ENCODE data around the gene WDR59.

Gene WDR59

DNA sequence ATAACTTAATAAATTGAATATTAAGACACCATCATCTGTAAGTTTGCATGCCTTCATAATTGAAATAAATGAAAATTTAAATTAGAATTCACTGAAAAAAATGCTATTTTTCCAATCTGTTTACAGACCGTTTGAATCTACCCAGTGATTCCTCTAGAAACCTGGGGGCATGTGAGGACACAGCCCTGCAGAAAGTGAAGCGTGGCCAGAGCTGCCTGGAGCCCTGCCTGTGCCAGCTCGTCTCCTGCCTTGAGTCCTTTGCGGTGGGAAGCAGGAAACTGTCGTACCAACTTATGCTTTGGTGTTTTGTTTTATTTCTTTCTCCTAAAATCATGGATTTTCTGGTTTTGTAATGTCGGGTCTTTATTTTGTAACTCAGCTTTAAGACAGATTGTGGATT lies 142.5 kb downstream of the WDR59 start:
- DNase-seq (ENCODE audit: low read depth, low spot score), result peak; percentile 34

DNA sequence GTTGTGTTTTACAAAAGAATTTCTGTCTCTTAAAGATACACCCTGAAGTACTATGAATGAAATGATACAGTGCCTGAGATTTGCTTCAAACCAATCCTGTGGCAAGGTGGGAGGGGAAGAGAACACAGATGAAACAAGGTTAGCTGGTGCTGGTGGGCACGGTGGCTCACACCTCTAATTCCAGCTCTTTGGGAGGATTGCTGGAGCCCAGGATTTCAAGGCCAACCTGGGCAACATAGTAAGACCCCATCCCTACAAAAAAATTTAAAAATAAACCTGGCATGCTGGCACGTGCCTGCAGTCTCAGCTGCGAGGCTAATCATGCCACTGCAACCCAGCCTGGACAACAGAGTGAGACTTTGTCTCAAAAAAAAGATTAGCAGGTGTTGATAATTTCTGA lies 143.0 kb downstream of the WDR59 start:
- H3K9ac ChIP-seq (ENCODE audit: insufficient read length), result peak overlapping the region; percentile 32
- TF ChIP-seq EZH2 (IDR thresholded peaks at IDR 0.05) (no peak), POLR2AphosphoS5 (IDR thresholded peaks at IDR 0.05; ENCODE audit: borderline replicate concordance, low read depth, low read length) (no peak), FOXP2 (optimal IDR thresholded peaks at IDR 0.05; ENCODE audit: control extremely low read depth, extremely low read length, insufficient read depth) (no peak)
- no peak for DNase-seq (ENCODE audit: low read depth, low spot score)
- no peaks in the 10 kb centered on the region for H3K36me3 ChIP-seq (ENCODE audit: insufficient read depth, low read length)
- H3K4me3 ChIP-seq, result no peak overlapping the region
- peak overlapping the region; percentile 96 for H3K27ac ChIP-seq
- no peaks in the 10 kb centered on the region for H3K9me3 ChIP-seq (ENCODE audit: low read depth, low read length)

More for the DNA sequence above, 142.5 kb downstream of the WDR59 start:
- Histone ChIP-seq H3K4me3 (peak overlapping the region; percentile 51; the same call in 1 of the 2 replicates), H3K27ac (peak overlapping the region; percentile 96), H3K9me3 (ENCODE audit: low read depth, low read length) (no peaks in the 10 kb centered on the region), H3K9ac (ENCODE audit: insufficient read length) (peak overlapping the region; percentile 32), H3K36me3 (ENCODE audit: insufficient read depth, low read length) (no peaks in the 10 kb centered on the region)
- TF ChIP-seq EZH2 (IDR thresholded peaks at IDR 0.05) (no peak), FOXP2 (optimal IDR thresholded peaks at IDR 0.05; ENCODE audit: control extremely low read depth, extremely low read length, insufficient read depth) (no peak), POLR2AphosphoS5 (IDR thresholded peaks at IDR 0.05; ENCODE audit: borderline replicate concordance, low read depth, low read length) (no peak)

DNA sequence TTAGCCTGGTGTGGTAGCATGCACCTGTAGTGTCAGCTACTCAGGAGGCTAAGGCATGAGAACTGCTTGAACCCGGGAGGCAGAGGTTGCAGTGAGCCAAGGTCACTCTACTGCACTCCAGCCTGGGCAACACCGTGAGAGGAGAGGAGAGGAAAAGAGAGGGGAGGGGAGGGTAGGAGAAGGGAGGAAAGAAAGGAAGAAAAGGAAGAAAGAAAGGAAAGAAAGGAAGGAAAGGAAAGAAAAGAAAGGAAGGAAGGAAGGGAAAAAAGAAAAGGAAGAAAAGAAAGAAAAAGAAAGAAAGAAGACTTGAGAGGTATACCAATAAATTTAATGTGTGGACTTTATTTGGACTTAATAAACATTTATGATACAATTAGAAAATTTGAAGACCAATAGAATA lies 143.5 kb downstream of the WDR59 start:
- H3K27ac ChIP-seq, result peak overlapping the region; percentile 96
- no peak for TF ChIP-seq POLR2AphosphoS5 (IDR thresholded peaks at IDR 0.05; ENCODE audit: borderline replicate concordance, low read depth, low read length)
- no peak overlapping the region for H3K9ac ChIP-seq (ENCODE audit: insufficient read length)
- H3K36me3 ChIP-seq (ENCODE audit: insufficient read depth, low read length), result no peaks in the 10 kb centered on the region
- no peak overlapping the region for H3K4me3 ChIP-seq
- DNase-seq (ENCODE audit: low read depth, low spot score), result no peak
- no peaks in the 10 kb centered on the region for H3K9me3 ChIP-seq (ENCODE audit: low read depth, low read length)

DNA sequence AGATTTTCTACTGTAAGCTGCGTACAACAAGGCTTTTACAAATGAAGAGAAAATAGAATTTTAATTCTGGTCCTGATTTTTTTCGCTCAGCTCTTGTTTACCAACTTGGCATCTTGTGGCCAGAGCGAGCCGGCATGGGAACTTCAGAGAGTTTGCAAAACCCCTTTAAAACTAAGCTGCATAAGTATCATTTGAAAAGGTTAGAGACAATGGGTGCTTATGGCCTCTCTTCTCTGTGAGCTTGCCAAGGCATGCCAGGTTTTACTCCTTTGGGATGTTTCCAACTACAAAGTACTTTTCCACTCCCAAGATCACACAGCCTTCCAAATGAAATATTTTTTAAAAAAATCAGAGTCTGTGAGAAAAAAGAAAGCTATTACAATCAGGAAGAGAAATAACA lies 147.9 kb downstream of the WDR59 start:
- DNase-seq (ENCODE audit: low read depth, low spot score), result no peak
- H3K9me3 ChIP-seq (ENCODE audit: low read depth, low read length), result no peaks in the 10 kb centered on the region
- H3K9ac ChIP-seq (ENCODE audit: insufficient read length), result no peak overlapping the region
- no peak overlapping the region for H3K4me3 ChIP-seq
- H3K36me3 ChIP-seq (ENCODE audit: insufficient read depth, low read length), result no peaks in the 10 kb centered on the region
- TF ChIP-seq EZH2 (IDR thresholded peaks at IDR 0.05) (no peak), FOXP2 (optimal IDR thresholded peaks at IDR 0.05; ENCODE audit: control extremely low read depth, extremely low read length, insufficient read depth) (no peak)
- H3K27ac ChIP-seq, result peak overlapping the region; percentile 85

DNA sequence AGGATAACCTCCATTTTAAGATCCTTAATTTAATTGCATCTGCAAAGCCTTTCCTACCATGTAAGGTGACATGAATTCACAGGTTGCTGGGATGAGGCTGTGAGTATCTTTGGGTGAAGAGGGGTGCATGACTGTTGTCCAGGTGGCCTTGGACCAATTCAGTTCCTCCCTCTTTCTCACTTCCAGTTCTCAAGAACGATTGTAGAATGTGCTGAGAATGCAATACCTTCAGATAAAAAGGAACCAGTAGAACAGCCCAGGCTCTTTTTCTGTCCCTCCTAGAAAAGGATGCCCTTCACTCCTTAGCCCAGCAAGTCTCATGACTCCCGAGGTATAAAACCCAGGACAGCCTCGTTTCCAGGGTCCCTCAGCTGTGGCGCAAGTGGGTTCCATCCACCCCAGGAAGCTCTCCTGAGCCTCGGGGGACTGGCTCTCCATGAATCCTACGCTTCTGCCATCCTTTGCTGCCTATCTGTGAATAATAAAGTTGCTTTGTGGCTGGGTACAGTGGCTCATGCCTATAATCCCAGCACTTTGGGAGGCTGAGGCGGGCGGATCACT lies 148.7 kb downstream of the WDR59 start:
- DNase-seq (ENCODE audit: low read depth, low spot score), result no peak
- Histone ChIP-seq H3K36me3 (ENCODE audit: insufficient read depth, low read length) (no peaks in the 10 kb centered on the region), H3K9me3 (ENCODE audit: low read depth, low read length) (no peaks in the 10 kb centered on the region), H3K9ac (ENCODE audit: insufficient read length) (no peak overlapping the region), H3K4me3 (no peak overlapping the region), H3K27ac (no peak overlapping the region)
- no peak for TF ChIP-seq FOXP2 (optimal IDR thresholded peaks at IDR 0.05; ENCODE audit: control extremely low read depth, extremely low read length, insufficient read depth)
- no peak for TF ChIP-seq EZH2 (IDR thresholded peaks at IDR 0.05)
- TF ChIP-seq POLR2AphosphoS5 (IDR thresholded peaks at IDR 0.05; ENCODE audit: borderline replicate concordance, low read depth, low read length), result no peak

DNA sequence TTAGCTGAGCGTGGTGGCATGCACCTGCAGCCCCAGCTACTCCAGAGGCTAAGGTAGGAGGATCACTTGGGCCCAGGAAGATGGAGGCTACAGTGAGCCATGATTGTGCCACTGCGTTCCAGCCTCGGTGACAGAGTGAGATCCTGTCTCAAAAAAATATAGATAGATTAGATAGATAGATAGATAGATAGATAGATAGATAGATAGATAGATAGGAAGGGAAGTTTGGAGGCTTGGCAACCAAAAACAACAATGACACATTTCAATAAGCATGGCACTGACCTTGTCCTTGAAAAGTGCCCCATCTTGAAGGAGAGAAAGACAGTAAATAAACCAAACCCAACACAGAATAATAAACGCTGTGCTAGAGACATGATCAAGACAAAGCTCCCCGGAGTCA lies 152.7 kb downstream of the WDR59 start:
- TF ChIP-seq POLR2AphosphoS5 (IDR thresholded peaks at IDR 0.05; ENCODE audit: borderline replicate concordance, low read depth, low read length), result no peak
- TF ChIP-seq EZH2 (IDR thresholded peaks at IDR 0.05), result no peak
- TF ChIP-seq FOXP2 (optimal IDR thresholded peaks at IDR 0.05; ENCODE audit: control extremely low read depth, extremely low read length, insufficient read depth), result no peak
- no peak overlapping the region for H3K9ac ChIP-seq (ENCODE audit: insufficient read length)
- no peaks in the 10 kb centered on the region for H3K9me3 ChIP-seq (ENCODE audit: low read depth, low read length)
- no peaks in the 10 kb centered on the region for H3K36me3 ChIP-seq (ENCODE audit: insufficient read depth, low read length)
- H3K27ac ChIP-seq, result no peak overlapping the region
- DNase-seq (ENCODE audit: low read depth, low spot score), result no peak
- H3K4me3 ChIP-seq, result no peak overlapping the region

DNA sequence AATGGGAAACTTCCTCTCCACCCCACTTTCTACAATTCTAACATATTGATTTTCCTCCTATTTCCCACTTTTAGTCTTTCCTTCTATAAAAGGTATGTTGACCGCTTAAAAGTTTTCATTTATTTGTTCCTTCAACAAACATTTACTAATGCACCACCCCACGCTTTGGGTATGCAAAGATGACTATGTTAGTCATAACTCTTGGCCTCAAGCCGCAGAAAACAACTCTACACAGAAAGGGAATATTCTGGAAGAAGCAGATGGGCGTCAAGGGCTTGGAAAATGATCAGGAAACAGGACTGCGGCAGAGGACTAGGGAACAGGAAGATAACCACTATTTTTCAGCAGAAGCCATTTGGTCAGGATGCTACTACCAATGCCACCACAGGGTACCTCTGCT lies 153.5 kb downstream of the WDR59 start:
- Histone ChIP-seq H3K9me3 (ENCODE audit: low read depth, low read length) (no peaks in the 10 kb centered on the region), H3K4me3 (no peak overlapping the region), H3K27ac (no peak overlapping the region), H3K36me3 (ENCODE audit: insufficient read depth, low read length) (no peaks in the 10 kb centered on the region), H3K9ac (ENCODE audit: insufficient read length) (no peak overlapping the region)
- no peak for TF ChIP-seq EZH2 (IDR thresholded peaks at IDR 0.05)
- no peak for TF ChIP-seq FOXP2 (optimal IDR thresholded peaks at IDR 0.05; ENCODE audit: control extremely low read depth, extremely low read length, insufficient read depth)
- TF ChIP-seq POLR2AphosphoS5 (IDR thresholded peaks at IDR 0.05; ENCODE audit: borderline replicate concordance, low read depth, low read length), result no peak
- DNase-seq (ENCODE audit: low read depth, low spot score), result no peak

DNA sequence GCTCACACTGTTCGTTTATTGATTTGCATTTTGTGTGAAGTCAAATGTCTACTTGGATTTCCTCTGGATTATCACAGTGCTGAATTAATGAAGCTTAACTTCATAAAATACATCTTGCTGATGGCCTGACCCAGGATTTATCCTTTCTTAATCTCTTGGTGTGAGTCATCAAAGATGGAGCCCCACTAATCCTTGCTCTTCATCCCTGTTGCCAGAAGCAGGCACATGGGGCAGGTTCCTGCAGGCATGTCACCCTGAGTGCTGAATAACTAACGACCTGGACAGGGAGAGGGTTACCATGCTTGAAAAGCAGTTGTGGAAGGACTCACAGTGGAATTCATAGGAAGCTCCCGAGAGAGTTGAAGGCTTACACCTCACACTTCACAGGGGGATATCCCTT lies 154.3 kb downstream of the WDR59 start:
- Histone ChIP-seq H3K9ac (ENCODE audit: insufficient read length) (no peak overlapping the region), H3K27ac (no peak overlapping the region), H3K36me3 (ENCODE audit: insufficient read depth, low read length) (no peaks in the 10 kb centered on the region), H3K9me3 (ENCODE audit: low read depth, low read length) (no peaks in the 10 kb centered on the region), H3K4me3 (no peak overlapping the region)
- no peak for DNase-seq (ENCODE audit: low read depth, low spot score)
- TF ChIP-seq EZH2 (IDR thresholded peaks at IDR 0.05), result no peak
- TF ChIP-seq FOXP2 (optimal IDR thresholded peaks at IDR 0.05; ENCODE audit: control extremely low read depth, extremely low read length, insufficient read depth), result no peak
- TF ChIP-seq POLR2AphosphoS5 (IDR thresholded peaks at IDR 0.05; ENCODE audit: borderline replicate concordance, low read depth, low read length), result no peak

DNA sequence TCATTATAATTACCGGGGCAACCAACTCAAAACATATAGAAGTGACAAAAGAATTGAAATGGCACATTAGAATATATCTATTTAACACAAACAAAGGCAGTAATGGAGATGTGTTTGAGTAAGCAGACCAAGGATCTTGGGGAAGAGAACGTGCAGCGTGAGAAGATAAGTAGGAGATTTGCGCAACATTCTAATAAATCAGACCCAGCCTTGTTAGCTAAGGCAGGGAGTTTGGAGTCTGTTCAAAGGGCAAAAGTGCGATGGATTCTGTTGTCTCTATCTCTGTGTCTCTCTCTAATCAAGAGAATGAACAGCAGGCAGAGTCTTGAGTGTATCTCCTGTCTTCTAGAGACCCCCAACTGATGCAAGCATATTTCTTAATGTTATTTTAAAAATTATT lies 155.3 kb downstream of the WDR59 start:
- Histone ChIP-seq H3K9me3 (ENCODE audit: low read depth, low read length) (no peaks in the 10 kb centered on the region), H3K27ac (no peak overlapping the region), H3K4me3 (no peak overlapping the region), H3K36me3 (ENCODE audit: insufficient read depth, low read length) (no peaks in the 10 kb centered on the region), H3K9ac (ENCODE audit: insufficient read length) (no peak overlapping the region)
- TF ChIP-seq POLR2AphosphoS5 (IDR thresholded peaks at IDR 0.05; ENCODE audit: borderline replicate concordance, low read depth, low read length), result no peak
- TF ChIP-seq FOXP2 (optimal IDR thresholded peaks at IDR 0.05; ENCODE audit: control extremely low read depth, extremely low read length, insufficient read depth), result no peak
- no peak for TF ChIP-seq EZH2 (IDR thresholded peaks at IDR 0.05)
- DNase-seq (ENCODE audit: low read depth, low spot score), result no peak

Data from SK-N-MC (cell line).